A673 (cell line): ENCODE results near the gene HMOX1.

ENCODE experiments used
- EZH2 ChIP-seq: fragments of 200-600 bp; sonication (generic); IDR thresholded peaks from 2 replicates; pipeline ENCODE4 v1.6.1; 2017; ENCODE audit warnings: borderline replicate concordance, low read depth, mild to moderate bottlenecking, mixed read lengths, antibody characterized with exemption, low read length; ENCODE audit not compliant: poor library complexity, severe bottlenecking
- TF ChIP-seq, protein P1 (sequence below): fragments of 300-800, 200-600 bp; sonication (generic); conservative IDR thresholded peaks from 2 replicates; pipeline ENCODE4 v1.5.1; 2017; ENCODE audit warnings: low read depth, mild to moderate bottlenecking, antibody characterized with exemption, low read length, moderate library complexity, mixed read lengths

DNA sequence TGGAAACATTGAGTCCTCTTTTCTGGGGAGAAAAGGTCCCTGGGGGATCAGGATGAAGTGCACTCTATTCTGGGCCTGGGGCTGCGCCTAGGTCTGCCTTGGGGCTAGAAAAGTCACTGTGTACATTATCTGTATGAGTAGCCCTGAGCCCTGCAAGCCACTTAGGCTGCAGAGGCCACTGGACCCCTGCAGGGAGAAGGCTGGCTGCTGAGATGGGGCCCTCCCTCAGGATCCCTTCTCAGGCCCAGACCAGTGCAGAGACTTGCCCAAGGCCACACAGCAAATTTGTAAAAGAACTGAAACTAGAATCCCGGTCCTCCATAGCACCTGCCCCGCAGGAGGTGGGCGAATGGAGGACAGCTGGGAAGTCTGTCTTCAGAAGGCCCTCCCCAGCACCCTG lies 26.8 kb upstream of the HMOX1 start:
- TF ChIP-seq, protein P1, sequence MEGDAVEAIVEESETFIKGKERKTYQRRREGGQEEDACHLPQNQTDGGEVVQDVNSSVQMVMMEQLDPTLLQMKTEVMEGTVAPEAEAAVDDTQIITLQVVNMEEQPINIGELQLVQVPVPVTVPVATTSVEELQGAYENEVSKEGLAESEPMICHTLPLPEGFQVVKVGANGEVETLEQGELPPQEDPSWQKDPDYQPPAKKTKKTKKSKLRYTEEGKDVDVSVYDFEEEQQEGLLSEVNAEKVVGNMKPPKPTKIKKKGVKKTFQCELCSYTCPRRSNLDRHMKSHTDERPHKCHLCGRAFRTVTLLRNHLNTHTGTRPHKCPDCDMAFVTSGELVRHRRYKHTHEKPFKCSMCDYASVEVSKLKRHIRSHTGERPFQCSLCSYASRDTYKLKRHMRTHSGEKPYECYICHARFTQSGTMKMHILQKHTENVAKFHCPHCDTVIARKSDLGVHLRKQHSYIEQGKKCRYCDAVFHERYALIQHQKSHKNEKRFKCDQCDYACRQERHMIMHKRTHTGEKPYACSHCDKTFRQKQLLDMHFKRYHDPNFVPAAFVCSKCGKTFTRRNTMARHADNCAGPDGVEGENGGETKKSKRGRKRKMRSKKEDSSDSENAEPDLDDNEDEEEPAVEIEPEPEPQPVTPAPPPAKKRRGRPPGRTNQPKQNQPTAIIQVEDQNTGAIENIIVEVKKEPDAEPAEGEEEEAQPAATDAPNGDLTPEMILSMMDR = no peak
- TF ChIP-seq EZH2 = no peak
